ENCODE results near the gene COL17A1.

GRCh38 chr10:104100795-104101194, 15.1 kb upstream of the COL17A1 start:
- no peak for TF ChIP-seq CTCF (IDR thresholded peaks at IDR 0.05)
- TF ChIP-seq POLR2A (IDR thresholded peaks at IDR 0.05), result no peak
